K562 (cell line): Measurements from ENCODE around the gene TLE3. TPM values are rescaled to one million over a fixed set of nuclear protein-coding genes. Genes with fewer than 3 reads are reported as not detected.

Experiments used
- ATAC-seq: fragments of 200-7000 bp; cut with Tn5 transposase; 3 replicates; pipeline ENCODE4 v1.9.1; 2020; ENCODE audit warnings: moderate library complexity
- BruUV-seq: library from RNA; stranded (reverse); fragments of 400-500 nt; replicated peaks from 2 replicates; lab custom pipeline; 2021; lab: Mats Ljungman, UMichigan
- CTCF ChIA-PET: fragments of 300-600 bp; formaldehyde crosslinking; extraction: SDS; loops from one replicate; lab custom pipeline; 2021; ENCODE audit warnings: low intra/inter-chr PET ratio; lab: Yijun Ruan, JAX
- POLR2A ChIA-PET: fragments of 300-600, 350-650 bp; sonication (Branson Sonifier 250); formaldehyde crosslinking; extraction: SDS; loops from one replicate; lab custom pipeline; 2021; ENCODE audit warnings: antibody characterized with exemption, inconsistent platforms; lab: Yijun Ruan, JAX
- DNase-seq, 4 experiments: peaks; one replicate each; pipeline versions ENCODE4 v3.0.0 to v3.0.0-alpha.2; 2011 to 2018; ENCODE audit warnings: low spot score in 3 of 4, mixed read lengths in 3 of 4; ENCODE audit errors: extremely low read depth in 1 of 4
- FAIRE-seq: peaks from 2 replicates; lab custom pipeline; 2011; peaks lifted over from hg19 to GRCh38; lab: Jason Lieb, UNC
- H2AFZ ChIP-seq: 2 replicates; pipeline ENCODE4 v1.6.0; 2011; ENCODE audit warnings: low read depth, low read length, control low read depth, inconsistent platforms
- H3K27ac ChIP-seq: fragments of 200-600 bp; 3 replicates; pipeline ENCODE4 v1.8.0; 2011; ENCODE audit warnings: low read depth, mild to moderate bottlenecking, control low read depth, inconsistent platforms, low read length, moderate library complexity, mixed read lengths; ENCODE audit errors: extremely low read depth
- H3K27me3 ChIP-seq, 2 experiments: fragments of 300-600 bp in 1 of 2; 2 replicates in 1 of 2; 3 replicates in 1 of 2; pipeline versions ENCODE4 v1.6.0 to v1.8.0; 2011; ENCODE audit warnings: inconsistent platforms in 2 of 2, low read length in 2 of 2, mild to moderate bottlenecking in 1 of 2, mixed read lengths in 1 of 2, moderate library complexity in 1 of 2; ENCODE audit not compliant: control insufficient read depth in 2 of 2, insufficient read depth in 2 of 2
- H3K36me3 ChIP-seq: fragments of 300-600 bp; 3 replicates; pipeline ENCODE4 v1.8.0; 2011; ENCODE audit warnings: mild to moderate bottlenecking, low read length, inconsistent platforms; ENCODE audit not compliant: control insufficient read depth, insufficient read depth
- H3K4me1 ChIP-seq, 2 experiments: fragments of 200-600 bp in 1 of 2; replicated peaks in 1 of 2; 2 replicates in 1 of 2; 3 replicates in 1 of 2; pipeline versions ENCODE4 v1.5.1 to v1.8.0; 2011; ENCODE audit warnings: inconsistent platforms in 2 of 2, low read length in 2 of 2, mild to moderate bottlenecking in 1 of 2, mixed read lengths in 1 of 2, moderate library complexity in 1 of 2; ENCODE audit not compliant: control insufficient read depth in 2 of 2, insufficient read depth in 2 of 2
- H3K4me2 ChIP-seq: 2 replicates; pipeline ENCODE4 v1.6.1; 2011; ENCODE audit warnings: low read length, control low read depth, inconsistent platforms, mixed read lengths; ENCODE audit not compliant: insufficient read depth
- H3K4me3 ChIP-seq: fragments of 200-600 bp; sonication (generic), shearing (Covaris generic); 2 replicates; pipeline ENCODE4 v1.5.1; 2016; ENCODE audit warnings: control low read depth, inconsistent platforms
- H3K79me2 ChIP-seq: fragments of 200-600 bp; 3 replicates; pipeline ENCODE4 v1.8.0; 2011; ENCODE audit warnings: low read length, inconsistent platforms; ENCODE audit not compliant: control insufficient read depth, insufficient read depth
- H3K9ac ChIP-seq, 2 experiments: 2 replicates each; pipeline versions ENCODE4 v1.6.0 to v1.6.1; 2011; ENCODE audit warnings: low read depth in 2 of 2, low read length in 2 of 2, control low read depth in 1 of 2, inconsistent platforms in 1 of 2, mild to moderate bottlenecking in 1 of 2, mixed read lengths in 1 of 2; ENCODE audit not compliant: insufficient read depth in 1 of 2
- H3K9me1 ChIP-seq: one replicate; pipeline ENCODE4 v1.6.0; 2011; ENCODE audit warnings: inconsistent platforms, mild to moderate bottlenecking, low read length, moderate library complexity; ENCODE audit not compliant: control insufficient read depth, insufficient read depth
- H3K9me3 ChIP-seq: replicated peaks from 2 replicates; pipeline ENCODE4 v1.5.1; 2011; ENCODE audit warnings: low read depth, low read length, inconsistent platforms; ENCODE audit not compliant: control insufficient read depth, insufficient read depth
- H4K20me1 ChIP-seq: replicated peaks from 2 replicates; pipeline ENCODE4 v1.6.1; 2011; ENCODE audit warnings: low read length, inconsistent platforms, mixed read lengths; ENCODE audit not compliant: control insufficient read depth, insufficient read depth
- WGBS: fragments of 100-300 bp; shearing (Covaris generic); methylation state at CpG from one replicate; pipeline ENCODE4 v1.1.6; 2016; ENCODE audit warnings: low coverage, mixed read lengths; ENCODE audit not compliant: insufficient coverage; ENCODE audit errors: missing lambda C conversion rate; 5-methylcytosine and 5-hydroxymethylcytosine counted together
- in situ Hi-C: fragments of 300-500 bp; cut with MboI; formaldehyde crosslinking; loops from 4 replicates; pipeline ENCODE4 v1.15.0; 2018; ENCODE audit warnings: inconsistent platforms, mixed read lengths
- intact Hi-C: fragments of 100-400 bp; cut with micrococcal nuclease; formaldehyde crosslinking; loops from 2 replicates; pipeline ENCODE4 v1.14.2; 2022
- polyA plus RNA-seq, 8 experiments: library from polyadenylated mRNA; depleted of rRNA in 4 of 8; stranded (reverse) in 5 of 8; unstranded in 3 of 8; fragments of >200 nt; fragmentation: Nextera tagmentation in 2 of 8; fragmentation: Illumina TruSeq in 1 of 8; extraction: Ambion mirVana in 2 of 8; extraction: Trizol in 1 of 8; gene quantifications; 2 replicates each; pipeline versions ENCODE4 v1.2.1 to v1.2.3, GENCODE V29; 2011 to 2014; ENCODE audit warnings: inconsistent platforms in 1 of 8, missing spikeins in 1 of 8
- total RNA-seq, 7 experiments: library from RNA; depleted of rRNA in 6 of 7; stranded (reverse); fragments of >200 nt in 6 of 7; fragmentation: Illumina TruSeq in 2 of 7; extraction: Trizol in 2 of 7; gene quantifications; 2 replicates each; pipeline versions ENCODE4 v1.2.1 to v1.2.3, GENCODE V29; 2011 to 2021; ENCODE audit warnings: low replicate concordance in 1 of 7
- TF ChIP-seq, protein P1 (sequence below): fragments of 450-650 bp; formaldehyde crosslinking; IDR thresholded peaks from 2 replicates; pipeline ENCODE4 v1.4.0; 2020; ENCODE audit warnings: mild to moderate bottlenecking, moderate library complexity
- TF ChIP-seq, protein P2 (sequence below), 2 experiments: IDR thresholded peaks in 1 of 2; conservative IDR thresholded peaks in 1 of 2; 2 replicates each; pipeline ENCODE4 v1.6.1; 2016; ENCODE audit warnings: low read depth in 2 of 2, mild to moderate bottlenecking in 1 of 2, missing compliant biosample characterization in 1 of 2, missing genetic modification characterization in 1 of 2, moderate library complexity in 1 of 2

Gene TLE3
- total and polyA plus RNA-seq, 9 of the 15 experiments (the other 6 are each of a cell fraction or from before 2014, with no cell fraction given): 1.5 to 84.2 (median 14.1) TPM

DNA sequence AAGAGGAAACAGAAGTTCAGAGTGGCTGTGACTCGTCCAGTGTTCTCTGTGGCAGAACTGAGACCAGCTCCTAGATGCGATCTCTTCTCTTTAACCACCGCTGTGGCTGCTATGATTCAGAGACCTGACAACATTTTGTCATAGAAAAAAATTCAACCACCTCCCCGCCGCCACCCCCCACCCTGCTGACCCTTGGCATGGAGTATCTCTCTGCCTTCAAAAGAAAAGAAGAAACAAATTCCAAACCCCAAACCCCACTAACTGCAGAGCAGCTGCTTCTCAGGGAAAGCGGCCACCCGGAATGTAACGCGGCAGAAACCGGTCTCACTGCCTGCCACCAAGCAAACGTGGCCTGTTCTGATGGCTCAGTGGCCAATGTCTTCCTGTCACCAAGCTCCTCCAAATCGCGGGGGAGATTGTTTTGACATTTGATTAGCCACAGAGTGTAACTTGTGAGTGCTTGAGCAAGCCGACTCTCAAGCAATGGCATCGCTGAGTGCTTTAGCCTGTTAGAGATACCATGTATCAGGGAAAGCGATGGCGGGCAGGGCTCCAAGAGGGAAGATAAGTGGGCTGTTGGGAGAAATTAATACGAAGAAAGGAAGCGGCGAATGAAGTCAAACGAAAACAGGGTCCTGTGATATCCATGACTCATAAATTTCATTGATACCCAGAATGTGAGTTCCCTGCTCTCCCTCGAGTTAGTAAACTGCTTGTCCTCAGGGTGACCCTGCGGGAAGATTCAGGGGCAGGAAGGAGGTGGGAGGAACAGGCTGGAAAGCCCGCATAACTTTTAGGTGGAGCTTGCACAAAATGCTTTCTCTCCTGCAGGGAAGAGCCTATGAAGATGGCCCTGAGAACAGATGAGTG lies 44.8 kb upstream of the TLE3 start:
- no peak for FAIRE-seq
- TF ChIP-seq, protein P1, sequence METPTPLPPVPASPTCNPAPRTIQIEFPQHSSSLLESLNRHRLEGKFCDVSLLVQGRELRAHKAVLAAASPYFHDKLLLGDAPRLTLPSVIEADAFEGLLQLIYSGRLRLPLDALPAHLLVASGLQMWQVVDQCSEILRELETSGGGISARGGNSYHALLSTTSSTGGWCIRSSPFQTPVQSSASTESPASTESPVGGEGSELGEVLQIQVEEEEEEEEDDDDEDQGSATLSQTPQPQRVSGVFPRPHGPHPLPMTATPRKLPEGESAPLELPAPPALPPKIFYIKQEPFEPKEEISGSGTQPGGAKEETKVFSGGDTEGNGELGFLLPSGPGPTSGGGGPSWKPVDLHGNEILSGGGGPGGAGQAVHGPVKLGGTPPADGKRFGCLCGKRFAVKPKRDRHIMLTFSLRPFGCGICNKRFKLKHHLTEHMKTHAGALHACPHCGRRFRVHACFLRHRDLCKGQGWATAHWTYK (CRISPR knock-in tag): peak; percentile 84
- TF ChIP-seq, protein P2, sequence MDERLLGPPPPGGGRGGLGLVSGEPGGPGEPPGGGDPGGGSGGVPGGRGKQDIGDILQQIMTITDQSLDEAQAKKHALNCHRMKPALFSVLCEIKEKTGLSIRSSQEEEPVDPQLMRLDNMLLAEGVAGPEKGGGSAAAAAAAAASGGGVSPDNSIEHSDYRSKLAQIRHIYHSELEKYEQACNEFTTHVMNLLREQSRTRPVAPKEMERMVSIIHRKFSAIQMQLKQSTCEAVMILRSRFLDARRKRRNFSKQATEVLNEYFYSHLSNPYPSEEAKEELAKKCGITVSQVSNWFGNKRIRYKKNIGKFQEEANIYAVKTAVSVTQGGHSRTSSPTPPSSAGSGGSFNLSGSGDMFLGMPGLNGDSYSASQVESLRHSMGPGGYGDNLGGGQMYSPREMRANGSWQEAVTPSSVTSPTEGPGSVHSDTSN (CRISPR knock-in tag; IDR thresholded peaks at IDR 0.05; ENCODE audit: low read depth): no peak
- TF ChIP-seq, protein P2 (tag; conservative IDR thresholded peaks at IDR 0.05; ENCODE audit: low read depth): no peak
- no TSS peak for BruUV-seq
- H3K9me3 ChIP-seq: no peaks in the 10 kb centered on the region
- ChIA-PET POLR2A (interaction anchor here (0.7 kb wide), 1 partner anchor 9 kb away, joined by 3 read pairs; no protein-coding TSS in a partner anchor), CTCF (no interaction called here)
- no peak overlapping the region for H3K27ac ChIP-seq
- no peaks in the 10 kb centered on the region for H3K36me3 ChIP-seq
- intact Hi-C loops (no loop called here), in situ Hi-C loops (no loop called here)
- H3K4me1 ChIP-seq: peaks cover 0 to 6% of the 10 kb centered on the region in 2 experiments; a peak in 3 of 5 replicates
- 4% methylated on average over 22 of the region's 24 CpGs for WGBS
- ATAC-seq: peak; percentile 22; the same call in 1 of the 3 replicates
- no peaks in the 10 kb centered on the region for H3K9me1 ChIP-seq
- no peaks in the 10 kb centered on the region for H3K79me2 ChIP-seq
- no peaks in the 10 kb centered on the region for H4K20me1 ChIP-seq
- H3K9ac ChIP-seq: peak overlapping the region in 1 of 2 experiments; percentile 56; a peak in 1 of 4 replicates
- no peak overlapping the region for H3K4me3 ChIP-seq
- DNase-seq: peak in 1 of 4 experiments; percentile 12
- H3K4me2 ChIP-seq: no peak overlapping the region; the same call in 1 of the 2 replicates
- H2AFZ ChIP-seq: no peak overlapping the region
- peaks cover 23 to 68% of the 10 kb centered on the region in 2 experiments for H3K27me3 ChIP-seq
